Prostate gland (tissue), 2 donors: Measurements from ENCODE around the gene SHISA4.
"Not testable (repeated sequence)": the region's sequence is repeated elsewhere in the genome, so short reads cannot be mapped to it uniquely, and the experiment has no call there.

Experiments
- POLR2A ChIP-seq: fragments of 450-650 bp; IDR thresholded peaks from one replicate; pipeline ENCODE4 v1.6.1; 2016; ENCODE audit warnings: antibody characterized with exemption, mild to moderate bottlenecking
- TF ChIP-seq, protein P1 (sequence below), 4 experiments: fragments of 200-600 bp in 2 of 4; fragments of 450-650 bp in 2 of 4; sonication (generic) in 2 of 4; IDR thresholded peaks; 1 replicate in 3 of 4; 2 replicates in 1 of 4; pipeline ENCODE4 v1.5.1; 2016 to 2019; ENCODE audit warnings: antibody characterized with exemption in 4 of 4, mild to moderate bottlenecking in 2 of 4, moderate library complexity in 2 of 4

- TF ChIP-seq, protein P1, sequence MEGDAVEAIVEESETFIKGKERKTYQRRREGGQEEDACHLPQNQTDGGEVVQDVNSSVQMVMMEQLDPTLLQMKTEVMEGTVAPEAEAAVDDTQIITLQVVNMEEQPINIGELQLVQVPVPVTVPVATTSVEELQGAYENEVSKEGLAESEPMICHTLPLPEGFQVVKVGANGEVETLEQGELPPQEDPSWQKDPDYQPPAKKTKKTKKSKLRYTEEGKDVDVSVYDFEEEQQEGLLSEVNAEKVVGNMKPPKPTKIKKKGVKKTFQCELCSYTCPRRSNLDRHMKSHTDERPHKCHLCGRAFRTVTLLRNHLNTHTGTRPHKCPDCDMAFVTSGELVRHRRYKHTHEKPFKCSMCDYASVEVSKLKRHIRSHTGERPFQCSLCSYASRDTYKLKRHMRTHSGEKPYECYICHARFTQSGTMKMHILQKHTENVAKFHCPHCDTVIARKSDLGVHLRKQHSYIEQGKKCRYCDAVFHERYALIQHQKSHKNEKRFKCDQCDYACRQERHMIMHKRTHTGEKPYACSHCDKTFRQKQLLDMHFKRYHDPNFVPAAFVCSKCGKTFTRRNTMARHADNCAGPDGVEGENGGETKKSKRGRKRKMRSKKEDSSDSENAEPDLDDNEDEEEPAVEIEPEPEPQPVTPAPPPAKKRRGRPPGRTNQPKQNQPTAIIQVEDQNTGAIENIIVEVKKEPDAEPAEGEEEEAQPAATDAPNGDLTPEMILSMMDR (IDR thresholded peaks at IDR 0.05): not testable (repeated sequence)
- TF ChIP-seq POLR2A: not testable (repeated sequence)
Measured at GRCh38 chr1:201856722-201857121, 32.0 kb upstream of the SHISA4 start.
